SIG-M5 (cell line): ENCODE measurements around the gene ASCL2.
"Not testable (repeated sequence)": the region's sequence is repeated elsewhere in the genome, so short reads cannot be mapped to it uniquely, and the experiment has no call there.

Experiments
- DNase-seq: peaks from one replicate; lab custom pipeline; 2025; lab: John Stamatoyannopoulos, UW

The ASCL2 gene

DNA sequence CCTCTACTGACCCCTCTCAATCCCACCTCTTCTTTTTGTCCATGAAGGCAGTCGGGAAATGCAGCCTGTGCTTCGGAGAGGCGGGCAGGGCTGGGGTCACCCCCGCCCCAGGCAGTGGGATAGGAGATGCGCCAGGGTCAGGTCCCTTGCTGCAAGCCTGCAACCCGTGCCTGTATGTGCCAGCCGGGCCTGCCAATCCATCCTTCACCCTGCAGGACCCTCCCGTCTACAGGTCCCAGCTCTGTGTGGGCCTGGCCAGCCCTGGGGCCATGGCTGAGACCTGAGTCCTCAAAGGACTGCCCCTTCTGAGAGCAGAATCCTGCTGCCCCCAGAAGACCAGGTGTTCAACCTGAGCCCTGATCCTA is 10.9 kb downstream of the ASCL2 start:
- DNase-seq: no peak

DNA sequence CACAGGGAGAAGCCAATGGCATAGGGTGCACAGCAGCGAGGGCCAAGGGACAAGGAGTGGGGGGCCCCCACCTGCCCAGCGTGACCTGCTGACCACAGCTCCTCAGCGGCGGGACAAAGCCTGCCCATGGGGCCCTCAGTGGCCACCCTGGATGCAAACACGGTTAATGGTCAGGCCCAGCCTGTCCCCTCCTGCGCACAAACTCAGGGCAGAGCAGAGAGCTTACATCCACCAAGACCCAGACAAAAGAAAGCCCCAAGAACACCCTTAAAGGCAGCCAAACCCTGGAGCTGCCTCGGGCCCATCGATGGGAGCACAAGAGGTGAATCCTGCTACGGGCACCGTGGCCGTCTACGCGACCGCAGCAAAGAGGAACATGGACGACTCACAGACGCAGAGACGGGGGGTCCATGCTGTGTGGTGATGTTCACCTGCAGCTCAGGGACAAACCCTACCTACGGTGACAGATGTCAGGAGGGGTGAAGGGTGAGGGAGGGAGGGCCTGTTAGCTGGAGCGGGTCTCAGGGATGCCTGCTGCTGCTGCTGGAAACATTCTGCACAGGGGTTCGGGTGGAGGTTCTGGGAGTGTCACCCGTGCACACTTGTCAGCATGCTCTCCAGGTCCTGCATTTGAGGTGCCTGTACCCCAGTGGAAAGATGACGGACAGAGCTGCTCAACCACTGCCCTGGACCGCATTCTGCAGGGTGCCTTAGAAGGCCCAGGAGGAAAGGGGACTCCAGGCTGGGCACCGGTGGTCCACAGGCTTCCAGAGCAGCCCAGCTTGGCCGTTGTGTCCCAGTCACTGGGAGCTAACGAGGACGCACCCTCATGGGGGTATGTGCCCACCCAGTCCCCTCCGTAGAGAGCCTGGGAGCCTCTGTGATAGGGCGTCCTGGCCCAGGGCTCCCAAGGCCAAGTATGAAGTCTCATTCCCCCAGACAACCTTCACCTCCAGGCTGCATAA is 11.6 kb downstream of the ASCL2 start:
- DNase-seq: no peak

DNA sequence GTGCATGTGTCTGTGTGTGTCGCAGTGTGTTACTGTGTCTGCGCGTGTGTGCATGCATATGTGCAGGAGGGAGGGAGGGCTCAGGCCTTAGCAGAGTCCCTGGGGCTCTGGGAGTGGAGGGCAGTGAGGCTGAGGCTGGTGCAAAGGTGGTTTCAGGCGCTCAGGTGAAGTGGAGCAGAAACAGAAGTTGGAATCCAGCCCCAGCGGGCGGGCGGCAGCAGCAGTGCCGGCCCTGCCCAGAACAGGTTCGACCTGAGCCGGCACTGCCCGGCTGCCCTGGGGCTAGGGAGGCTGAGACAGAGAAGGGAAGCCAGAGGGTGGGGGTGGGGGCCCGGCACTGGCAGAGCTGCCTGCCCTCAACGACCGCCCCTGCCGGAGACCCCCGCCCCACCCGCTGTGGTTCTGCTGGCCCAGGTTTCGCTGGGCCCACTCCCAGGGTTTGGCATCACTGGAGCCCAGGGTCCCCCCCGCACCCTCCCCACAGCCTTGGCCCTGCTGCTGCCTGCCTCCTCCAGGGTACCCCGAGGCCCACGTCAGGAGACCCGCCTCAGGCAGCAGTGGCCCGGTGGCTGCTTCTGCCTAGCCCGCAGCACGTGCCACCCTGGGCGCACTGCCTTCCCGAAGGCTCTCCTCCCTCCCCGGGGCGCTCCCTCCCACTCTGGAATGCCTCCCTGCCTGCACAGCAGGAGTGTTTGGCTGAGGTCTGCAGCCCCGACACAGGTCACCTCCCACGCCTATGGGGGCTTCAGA is 13.3 kb downstream of the ASCL2 start:
- DNase-seq: no peak

DNA sequence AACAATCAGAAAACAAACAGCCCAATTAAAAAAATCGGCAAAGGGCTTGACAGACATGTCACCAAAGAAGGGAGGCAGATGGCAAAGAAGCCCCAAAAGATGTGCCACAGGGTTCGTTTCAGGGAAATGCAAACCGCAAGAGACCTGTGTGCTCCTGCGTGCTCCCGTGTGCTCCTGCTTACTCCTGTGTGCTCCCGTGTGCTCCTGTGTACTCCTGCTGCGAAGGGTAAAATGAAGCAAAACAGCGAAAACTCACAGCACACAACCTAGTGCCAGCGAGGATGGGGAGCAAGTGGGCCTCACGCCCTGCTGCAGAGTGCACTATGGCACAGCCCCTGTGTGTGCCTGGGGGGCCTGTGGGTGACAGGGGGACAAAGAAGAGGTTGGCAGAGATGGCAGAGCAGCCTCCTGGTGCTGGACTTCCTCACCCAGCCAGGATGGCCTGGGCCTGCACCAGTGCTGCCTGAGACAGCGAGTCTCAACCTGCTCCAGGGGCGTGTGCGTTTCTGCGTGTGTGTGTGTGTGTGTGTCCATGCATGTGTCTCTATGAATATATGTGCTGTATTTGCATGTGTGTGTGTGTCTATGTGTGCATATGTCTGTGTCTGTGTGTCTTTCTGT is 14.0 kb downstream of the ASCL2 start:
- DNase-seq: no peak

DNA sequence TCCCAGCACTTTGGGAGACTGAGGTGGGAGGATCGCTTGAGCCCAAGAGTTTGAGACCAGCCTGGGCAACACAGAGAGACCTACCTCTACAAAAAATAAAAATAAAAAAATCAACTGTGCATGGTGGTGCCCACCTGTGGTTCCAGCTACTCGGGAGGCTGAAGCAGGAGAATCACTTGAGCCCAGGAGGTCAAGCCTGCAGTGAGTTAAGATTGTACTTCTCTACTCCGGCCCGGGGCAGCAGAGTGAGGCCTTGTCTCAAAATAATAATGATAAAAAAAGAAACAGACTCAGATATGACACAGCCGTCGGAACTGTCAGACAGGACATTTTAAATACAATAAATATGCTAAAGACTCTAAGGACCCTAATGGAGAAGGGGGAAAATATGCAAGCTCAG is 18.4 kb downstream of the ASCL2 start:
- DNase-seq: no peak

DNA sequence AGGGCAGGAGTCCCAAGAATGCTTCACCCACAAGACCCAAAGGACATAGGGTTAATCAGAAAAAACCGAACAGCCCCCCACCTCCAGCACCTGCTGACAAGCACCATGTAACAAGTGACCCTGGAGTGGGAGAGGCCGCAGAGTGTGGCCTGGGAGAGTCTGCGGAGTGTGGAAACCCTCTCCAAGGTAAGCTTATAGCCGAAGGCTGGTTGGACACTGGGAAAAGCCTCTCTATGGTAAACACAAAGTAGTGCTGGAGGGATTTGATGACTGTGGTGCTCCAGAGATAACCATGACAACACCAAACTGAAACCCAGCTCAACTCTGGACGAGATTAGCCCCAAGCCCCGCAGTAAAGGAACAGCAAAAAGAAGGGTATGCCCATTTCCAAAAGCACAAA is 19.2 kb downstream of the ASCL2 start:
- no peak for DNase-seq

DNA sequence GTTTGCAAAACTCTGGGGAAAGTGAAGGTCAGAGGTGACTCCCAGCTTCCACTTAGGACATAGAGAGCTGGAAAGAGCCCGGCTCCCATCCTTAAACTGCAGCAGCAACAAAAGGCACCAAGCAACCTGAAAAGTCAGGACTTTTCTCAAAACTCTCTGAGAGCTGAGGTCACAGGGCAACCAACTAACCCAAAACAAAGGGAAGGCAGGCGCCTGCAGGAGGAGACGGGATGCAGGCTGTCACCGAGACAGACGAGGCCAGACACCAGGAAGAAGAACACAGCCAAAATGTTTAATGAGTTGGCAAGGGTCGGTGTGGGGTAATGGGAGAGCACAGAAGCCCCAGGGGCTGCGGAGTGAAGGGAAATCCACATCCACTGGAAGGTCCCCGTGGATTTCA is 19.9 kb downstream of the ASCL2 start:
- no peak for DNase-seq

DNA sequence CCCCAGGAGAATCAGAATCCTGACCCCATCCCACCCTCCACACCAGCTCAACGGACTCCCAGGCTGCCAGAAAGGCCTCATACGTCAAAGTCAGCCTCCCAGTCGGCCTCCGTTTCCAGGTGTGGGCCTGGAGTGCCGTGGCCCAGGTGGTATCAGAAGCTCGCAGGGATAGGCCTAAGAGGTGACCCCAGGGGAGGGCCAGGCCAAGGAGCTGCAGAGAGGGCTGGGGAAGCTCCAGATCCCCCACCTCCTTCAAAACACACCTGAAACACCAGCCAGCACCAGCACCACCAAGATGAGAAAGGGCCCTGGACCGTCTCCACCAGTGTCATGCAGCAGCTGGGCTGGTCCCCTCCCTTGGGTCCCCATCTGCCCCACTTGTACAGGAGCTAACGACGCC is 20.3 kb downstream of the ASCL2 start:
- DNase-seq: no peak

DNA sequence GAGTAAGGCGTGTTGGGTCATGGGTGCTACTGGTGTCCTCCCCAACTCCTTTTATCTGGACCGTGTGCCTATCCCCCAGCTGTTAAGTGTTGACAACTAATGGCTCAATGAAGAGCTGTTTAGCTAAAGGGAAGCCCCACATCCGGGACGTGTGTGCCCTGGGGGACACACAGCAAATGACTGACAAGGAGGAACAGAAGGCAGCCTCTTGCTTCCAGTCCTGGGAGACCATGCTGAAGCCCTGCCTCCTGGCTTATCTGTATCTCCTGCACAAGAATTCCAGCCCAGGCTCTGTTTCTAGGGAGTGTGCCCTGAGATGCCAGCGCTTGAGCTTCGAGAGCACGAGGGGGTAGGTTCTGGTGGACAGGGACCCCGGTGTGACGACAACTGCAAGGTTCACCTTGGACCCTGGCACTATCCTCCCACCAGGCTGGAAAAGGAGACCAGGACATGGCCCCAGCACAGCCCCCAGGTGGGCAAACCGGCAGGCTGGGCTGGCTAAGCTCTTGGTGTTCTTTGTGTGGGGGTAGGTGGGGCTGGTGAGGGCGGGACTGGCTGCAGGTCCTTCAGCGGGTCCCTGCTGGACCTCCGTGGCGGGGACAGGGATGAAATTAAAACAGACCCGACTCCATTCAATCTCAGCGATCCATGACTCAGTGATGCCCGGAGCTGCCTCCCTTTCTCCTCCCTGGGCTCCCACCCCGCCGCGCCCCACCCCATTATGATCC is 21.0 kb downstream of the ASCL2 start:
- DNase-seq: no peak

DNA sequence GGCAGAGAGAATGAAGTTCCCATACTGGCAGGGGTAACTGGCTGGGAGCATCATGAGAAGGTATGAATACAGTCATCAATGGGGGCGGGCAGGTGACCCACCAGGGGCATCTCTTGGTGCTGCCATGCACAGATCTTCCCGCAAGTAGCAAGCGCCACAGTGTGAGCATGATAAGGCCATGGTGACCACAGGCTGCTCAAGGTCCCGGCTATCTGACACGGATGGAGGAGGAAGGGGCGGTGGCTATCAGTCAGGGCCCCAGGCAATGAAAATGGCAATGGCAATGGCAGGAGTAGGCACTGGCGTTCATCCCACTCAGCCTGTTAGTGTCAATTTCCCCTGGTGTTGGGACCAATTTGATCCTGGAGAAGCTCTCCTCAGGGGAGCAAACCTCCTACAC is 21.6 kb downstream of the ASCL2 start:
- no peak for DNase-seq

DNA sequence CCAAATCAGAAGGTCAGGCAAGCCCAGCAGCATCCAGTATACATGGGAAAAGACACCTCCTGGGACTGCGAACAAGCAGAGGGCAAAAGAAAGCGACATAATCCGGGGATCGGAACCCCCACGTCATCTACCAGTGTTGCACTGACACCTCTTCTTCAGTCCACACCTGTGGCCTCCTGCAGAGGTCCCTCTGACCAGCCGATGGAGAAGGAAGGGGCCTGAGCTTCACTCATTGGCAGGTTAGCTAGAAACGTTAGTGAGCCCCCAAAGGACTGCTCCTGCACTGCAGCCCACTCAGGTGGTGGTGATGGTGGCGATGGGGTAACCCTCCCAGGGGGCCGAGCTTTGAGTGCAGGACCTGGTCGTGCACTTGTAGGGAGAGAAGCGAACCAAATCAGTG is 22.1 kb downstream of the ASCL2 start:
- DNase-seq: no peak

DNA sequence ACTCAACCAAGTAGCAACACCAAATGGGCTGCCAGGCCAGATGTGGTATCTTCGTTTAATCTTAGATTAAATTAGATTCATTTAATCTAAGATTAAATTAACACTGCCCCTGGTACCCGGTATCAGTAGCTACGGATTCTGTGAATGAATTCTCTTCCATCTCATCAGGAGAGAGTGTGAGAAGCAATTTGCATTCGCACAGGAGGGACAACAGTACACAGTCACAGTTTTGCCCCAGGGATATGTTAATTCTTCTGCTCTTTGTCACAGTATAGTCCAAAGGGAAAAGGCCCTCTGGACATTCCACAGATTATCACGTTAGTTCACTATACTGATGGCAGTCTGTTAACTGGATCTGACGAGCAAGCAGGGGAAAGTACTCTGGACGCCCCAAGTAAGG is 22.9 kb downstream of the ASCL2 start:
- DNase-seq: no peak

DNA sequence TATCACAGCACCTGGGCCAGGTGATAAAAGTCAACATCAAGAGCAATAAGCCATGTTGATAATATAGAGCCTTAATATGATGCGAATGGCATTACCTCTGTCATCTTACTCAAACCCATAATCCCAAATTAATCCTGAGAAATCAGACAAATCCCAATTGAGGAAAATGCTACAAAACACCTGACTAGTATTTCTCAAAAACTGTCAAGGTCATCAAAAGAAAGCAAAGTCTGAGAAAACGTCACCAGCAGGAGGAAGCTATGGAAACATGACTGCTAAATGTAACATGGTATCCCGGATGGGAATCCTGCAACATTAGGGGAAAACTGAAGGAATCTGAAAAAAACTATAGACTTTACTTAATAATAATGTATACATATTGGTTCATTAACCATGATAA is 29.6 kb downstream of the ASCL2 start:
- no peak for DNase-seq

DNA sequence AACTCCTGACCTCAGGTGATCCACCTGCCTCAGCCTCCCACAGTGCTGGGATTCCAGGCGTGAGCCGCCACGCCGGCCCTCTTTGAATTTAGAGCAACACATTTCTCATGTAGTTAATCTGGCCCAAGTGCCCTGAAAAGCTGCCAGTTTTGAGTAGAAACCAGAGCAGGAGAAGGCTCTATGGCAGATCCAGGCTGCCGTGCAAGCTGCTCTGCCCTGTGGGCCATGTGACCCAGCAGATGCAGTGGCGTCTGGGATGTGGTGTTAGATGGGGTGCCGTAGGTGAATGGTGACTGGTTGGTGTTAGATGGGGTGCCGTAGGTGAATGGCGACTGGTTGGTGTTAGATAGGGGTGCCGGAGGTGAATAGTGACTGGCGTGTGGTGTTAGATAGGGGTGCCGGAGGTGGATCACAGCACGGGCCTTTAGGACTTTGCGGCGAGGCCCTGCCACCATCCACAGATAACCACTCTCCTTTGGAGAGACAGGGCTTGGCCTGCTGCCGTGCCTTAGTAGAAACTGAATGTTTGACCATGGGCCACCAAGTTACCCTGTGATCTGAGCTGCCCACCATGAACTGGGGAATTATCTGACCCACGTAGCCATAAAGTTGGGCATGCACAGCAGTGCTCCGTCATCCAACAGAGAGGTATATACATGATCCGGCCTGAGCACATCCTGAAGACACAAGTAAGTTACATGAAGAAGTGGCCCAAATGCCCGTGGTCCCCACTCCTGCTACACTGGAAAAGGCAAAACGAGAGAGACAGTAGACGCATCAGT is 32.7 kb downstream of the ASCL2 start:
- DNase-seq: no peak

DNA sequence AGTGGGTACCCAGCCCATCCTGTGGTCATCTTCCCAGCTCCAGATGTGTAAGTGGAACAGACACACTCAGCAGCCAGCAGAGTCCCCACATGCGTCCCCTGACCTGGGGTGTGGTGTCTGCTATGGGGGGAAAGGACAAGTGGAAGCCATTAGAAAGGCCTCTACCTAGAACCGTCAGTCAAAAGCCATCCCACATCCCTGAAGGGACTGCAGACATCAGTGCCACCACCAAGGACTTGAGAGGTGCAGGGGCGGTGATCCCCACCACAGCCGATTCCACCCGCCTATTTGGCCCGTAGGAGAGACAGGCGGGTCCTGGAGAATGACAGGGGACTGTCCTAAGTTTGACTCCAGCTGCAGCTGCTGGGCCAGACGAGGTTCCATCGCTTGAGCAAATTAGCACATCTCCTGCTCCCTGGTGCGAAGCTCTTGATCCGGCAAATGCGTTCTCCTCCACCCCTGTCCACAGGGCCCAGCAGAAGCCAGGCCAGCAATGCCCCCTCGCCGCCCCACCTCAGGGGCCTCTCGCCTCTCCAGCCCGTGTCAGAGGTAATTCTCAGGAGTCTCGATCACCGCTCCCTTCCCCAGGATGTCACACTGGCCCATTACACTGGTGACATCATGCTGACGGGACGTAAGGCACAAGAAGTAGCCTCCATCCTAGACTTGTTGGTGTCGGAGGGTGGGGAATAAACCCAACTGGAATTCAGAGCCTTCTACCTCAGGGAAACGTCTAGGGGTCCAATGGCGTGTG is 33.8 kb downstream of the ASCL2 start:
- DNase-seq: not testable (repeated sequence)

DNA sequence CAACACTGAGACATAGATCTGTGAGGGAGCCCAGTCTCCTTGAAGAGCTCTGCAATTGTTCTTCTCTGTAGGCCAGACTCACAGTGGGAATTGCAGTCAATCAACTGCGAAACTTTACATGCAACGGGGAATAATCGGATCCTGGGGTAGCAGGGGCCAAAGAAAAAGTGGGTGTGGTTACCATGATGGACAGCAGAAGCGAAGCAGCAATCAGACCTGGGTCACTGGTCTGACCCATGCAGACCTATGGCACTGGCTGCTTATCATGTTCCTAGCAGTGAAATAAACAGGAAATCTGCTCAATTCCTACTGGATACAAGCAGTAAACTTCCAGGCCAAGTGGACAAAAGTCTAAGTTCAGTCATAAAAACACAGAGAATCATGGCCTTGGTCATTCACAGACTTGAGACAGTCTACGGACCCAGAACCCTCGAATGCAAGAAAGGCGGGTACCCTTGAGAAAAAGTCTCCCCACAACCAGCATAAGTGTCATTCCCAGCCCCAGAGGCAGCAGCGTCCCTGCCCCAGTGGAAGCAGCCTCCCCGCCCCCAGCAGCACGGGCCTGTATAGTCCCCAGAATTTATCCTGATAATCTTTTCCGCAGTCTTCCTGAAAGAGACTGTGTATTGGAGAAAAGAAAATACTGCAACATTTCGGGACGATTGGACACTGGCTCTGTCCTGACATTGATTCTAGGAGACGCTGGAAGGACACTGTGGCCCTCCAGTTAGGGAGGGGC is 34.6 kb downstream of the ASCL2 start:
- no peak for DNase-seq

DNA sequence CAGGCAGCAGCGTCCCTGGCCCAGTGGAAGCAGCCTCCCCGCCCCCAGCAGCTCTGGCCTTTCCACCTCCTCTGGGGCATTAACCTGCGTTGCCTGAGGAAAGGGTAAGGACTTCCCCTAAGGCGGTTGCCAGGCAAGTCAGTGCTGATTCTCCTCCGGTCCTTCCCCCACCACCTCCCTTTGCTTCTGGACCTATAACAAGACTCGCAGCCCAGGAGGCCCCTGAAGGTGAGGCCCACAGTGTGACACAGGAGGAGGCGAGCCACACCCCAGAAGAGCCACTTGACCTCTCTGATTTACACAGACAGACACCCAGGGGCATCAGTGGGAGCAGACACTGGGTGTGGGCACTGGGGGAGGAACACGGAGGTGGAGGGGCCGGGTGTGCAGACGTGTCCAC is 35.4 kb downstream of the ASCL2 start:
- no peak for DNase-seq

DNA sequence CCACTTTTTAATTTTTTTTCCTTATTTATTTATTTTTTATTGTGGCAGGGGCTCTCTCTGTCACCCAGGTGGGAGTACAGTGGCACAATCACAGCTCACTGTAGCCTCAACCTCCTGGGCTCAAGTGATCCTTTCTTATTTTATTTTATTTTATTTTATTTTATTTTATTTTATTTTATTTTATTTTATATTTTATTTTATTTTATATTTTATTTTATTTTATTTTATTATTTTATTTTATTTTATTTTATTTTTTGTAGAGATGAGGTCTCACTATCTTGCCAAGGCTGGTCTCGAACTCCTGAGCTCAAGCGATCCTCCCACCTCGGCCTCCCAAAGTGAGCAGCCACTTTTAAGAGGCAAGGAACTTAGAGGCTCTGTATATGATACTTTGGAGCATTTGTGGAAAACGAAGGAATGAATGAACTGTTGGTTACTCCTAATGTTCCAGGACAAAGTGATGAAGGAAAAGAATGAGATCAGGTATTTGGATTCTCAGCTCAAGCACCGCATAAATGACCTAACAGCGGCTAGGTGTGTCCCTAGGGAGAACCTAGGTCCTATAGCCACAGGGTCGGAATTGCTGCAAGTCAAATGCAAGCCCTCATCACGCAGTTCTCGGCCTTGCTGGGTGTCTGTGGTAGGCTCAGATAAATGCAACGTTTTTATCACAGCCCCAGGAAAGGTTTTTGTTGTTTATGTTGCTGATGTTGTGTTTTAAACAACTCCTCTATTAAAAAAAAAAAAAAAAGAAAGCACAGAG is 36.5 kb downstream of the ASCL2 start:
- no peak for DNase-seq

DNA sequence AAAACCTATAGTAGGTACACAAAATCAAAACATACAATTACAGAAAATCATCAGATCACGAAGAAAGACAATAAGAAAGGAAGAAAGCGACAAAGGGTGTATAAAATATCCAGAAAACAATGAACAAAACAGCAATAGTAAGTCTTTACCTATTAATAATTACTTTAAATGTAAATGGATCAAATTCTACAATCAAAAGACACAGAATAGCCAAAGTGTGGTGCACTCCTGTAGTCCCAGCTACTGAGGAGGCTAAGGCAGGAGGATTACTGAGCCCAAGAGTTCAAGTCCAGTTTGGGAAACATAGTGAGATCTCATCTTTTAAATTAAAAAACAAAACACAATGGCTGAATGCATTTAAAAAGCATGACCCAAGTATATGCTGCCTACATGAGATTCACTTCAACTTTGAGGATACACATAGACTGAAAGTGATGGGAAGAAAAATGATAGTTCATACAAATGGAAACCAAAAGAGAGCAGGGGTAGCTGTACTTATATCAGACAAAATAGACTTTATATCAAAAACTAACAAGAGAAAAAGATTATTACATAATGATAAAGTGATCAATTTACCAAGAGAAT is 40.6 kb downstream of the ASCL2 start:
- no peak for DNase-seq
